GM18499 (cell line): ENCODE results near the gene HOXA5.

Source experiments
- ATAC-seq: cut with Tn5 transposase; IDR thresholded peaks from one replicate; pipeline ENCODE4 v1.9.1; 2021; ENCODE audit warnings: moderate number of reproducible peaks; ENCODE audit not compliant: insufficient read depth, unreplicated experiment

The HOXA5 gene

GRCh38 chr7:27139334-27140125 lies 4.0 kb downstream of the HOXA5 start:
- no peak for ATAC-seq

GRCh38 chr7:27138985-27139333 lies 4.5 kb downstream of the HOXA5 start:
- no peak for ATAC-seq

DNA sequence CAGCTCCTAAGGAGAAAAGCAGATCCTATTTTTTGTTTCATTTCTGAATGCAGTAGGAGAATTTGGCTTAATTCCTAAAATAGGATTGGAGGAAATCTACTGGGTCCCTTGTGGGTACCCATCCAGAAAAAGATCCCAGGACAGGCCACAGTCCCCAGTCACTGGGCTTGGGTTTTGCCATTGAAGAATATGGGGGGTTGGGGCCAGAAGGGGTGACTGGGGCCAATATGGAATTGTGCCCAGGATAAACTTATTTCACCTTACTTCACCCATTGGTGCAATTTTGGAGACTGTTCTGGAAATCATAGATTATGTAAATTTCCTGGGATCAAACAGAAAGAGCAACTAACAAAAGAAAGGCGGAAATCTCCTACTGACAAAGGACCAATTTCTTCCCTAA lies 5.0 kb downstream of the HOXA5 start:
- ATAC-seq = no peak

GRCh38 chr7:27137640-27138315 lies 5.7 kb downstream of the HOXA5 start:
- no peak for ATAC-seq

DNA sequence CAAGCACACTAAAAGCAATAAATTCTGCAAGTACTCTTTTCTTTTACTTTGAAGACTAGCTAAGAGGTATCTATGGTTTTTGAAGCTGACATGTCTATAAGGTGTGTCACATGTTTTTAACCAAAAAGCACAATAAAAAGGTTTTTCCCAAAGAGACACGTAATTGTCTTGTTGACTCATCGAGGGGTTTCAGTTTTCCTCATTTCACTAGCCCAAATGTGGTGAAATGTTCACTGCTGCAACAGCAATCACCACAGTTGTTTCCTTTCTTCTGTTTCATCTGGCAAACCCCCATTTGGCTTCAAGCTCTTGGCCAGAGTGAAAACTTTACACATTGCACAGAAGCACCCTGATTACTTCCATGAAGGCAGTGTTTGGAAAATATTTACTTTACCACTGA lies 9.1 kb downstream of the HOXA5 start:
- no peak for ATAC-seq

DNA sequence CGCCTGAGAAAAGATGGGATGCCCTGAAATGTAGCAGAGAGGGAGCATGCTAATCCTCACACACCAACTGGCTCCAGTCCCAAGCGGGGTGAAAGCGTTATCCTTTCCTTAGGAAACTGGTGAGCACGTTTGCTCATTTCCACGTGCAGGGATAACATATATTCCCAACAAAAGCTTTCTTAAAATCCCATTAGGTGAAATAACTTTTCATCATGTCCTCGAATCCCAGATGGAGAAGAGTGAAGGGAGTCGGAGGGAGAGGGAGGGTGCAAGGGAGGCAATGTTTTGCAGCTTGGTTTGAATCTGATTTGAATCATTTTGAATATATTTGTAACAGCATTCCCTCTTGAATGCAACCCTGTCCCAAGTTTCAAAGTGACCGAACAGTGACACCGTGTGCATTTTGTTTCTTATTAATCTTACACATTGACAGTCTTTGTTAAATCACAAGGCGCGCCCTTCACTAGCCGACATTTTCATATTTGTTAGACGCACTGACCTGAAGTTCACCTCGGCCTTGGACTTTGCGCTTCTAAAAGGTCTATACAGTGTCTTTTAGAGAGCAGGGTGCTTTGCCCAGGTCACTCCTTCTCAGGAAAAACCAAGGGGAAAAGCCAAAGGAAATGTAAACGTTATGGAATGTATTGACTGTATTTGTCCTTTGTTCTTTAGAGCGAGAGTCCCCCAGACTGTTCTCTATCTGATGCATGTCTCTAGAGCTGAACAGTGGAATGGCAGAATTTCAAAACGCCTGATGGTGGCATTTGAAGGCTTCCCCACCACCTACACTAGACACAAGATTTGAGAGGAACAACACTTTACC lies 9.9 kb downstream of the HOXA5 start:
- no peak for ATAC-seq

DNA sequence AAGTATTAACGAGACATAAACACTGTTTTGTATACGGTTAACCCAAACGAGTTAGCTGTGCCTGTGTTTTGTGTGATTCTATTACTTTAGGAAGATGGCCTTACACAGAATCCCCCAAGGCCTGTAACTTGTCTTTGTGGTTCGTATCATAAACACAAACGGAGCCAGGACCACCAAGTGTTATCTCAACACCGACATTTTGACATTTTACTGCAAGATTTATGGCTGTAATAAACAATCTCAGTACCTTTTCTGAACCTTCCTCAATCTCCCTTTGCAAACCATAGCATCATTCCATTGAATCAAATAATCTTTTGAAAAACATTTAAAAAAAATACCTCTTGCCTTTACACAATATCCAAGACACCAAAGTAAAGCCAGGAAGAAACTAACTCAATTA lies 10.5 kb downstream of the HOXA5 start:
- ATAC-seq = no peak

- ATAC-seq = no peak
Observed at GRCh38 chr7:27132214-27132613, 11.3 kb downstream of the HOXA5 start.

- ATAC-seq = no peak
Observed at GRCh38 chr7:27131390-27131819, 12.1 kb downstream of the HOXA5 start.

DNA sequence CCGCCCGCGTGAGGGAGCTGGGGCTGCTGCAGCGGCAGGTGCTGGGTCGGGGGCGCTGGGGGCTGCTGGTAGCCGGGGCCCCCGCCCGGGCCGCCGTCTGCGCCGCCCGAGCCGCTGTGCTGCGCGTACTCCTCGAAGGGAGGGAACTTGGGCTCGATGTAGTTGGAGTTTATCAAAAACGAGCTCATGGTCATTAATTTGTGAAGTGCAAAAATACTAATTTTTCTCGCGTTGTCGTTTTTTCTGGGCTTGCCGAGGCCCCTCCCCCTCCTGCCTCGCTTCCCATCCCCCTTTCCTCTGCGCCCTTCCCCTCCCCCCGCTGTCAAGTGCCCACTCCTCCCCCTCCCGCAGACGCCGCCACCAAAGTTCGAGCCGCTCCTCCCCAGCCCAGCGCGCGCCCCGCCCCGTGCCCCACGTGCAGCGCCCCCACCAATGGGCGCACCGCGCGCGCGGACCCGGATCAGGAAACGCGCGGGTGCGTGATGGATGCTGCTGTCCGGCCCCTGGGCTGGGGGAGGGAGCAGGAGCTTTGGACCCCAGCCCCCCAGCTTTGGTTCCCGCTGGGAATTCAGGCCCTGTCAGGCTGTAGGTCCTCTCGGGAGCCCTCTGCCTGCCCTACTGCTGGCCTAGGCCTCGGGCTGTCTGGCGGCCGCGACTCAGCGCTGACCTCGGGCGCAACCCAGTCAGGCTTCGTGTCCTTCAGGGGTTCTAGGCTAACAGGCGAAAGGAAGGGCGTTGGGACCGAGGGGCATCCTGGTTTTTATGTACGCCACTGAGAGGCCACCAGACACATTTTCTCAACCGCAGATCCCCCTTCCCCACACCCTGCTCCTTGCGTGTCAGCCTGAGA lies 12.7 kb downstream of the HOXA5 start, which contains the start of gene HOXA4:
TSS of gene HOXA4 (minus strand) at position 218 of the 850 bp plus-strand sequence. CDS start at position 194, 24 bp downstream.
- ATAC-seq = no peak

DNA sequence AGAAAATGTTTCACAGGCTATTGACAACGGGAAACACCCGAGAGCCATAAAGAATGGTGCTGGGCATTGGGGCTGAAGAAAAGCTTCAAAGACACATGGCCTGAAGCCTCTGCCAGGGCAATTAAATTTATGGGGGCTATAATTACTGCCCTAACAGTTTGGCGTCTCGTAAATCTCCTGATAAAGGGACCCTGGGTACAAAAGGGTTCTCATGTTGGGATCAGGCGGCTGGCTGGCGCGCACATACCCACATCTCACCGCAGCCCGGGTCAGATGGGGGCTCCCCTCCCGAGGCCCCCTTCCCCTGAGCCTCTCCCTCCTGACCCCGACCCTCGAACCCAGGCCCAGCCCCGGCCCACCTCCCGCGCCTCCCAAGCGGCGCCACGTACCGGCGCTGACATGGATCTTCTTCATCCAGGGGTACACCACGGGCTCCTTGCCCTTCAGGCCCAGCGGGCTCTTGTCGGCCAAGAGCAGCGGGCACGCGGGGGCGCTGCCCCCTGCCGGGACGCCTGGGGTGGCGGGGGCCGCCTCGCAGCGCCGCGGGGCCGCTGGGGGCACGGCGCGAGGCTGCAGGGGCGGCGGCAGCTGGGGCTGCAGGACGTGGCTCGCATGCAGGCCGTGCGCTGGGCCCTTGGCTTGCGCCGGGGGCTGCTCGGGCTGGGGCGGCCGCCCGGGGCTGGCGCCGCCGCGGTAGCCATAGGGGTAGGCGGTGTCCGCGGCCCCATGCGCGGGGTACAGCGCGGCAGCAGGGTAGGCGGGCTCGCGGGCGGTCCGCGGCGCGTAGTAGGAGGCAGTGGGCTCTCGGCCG lies 13.5 kb downstream of the HOXA5 start:
- no peak for ATAC-seq

DNA sequence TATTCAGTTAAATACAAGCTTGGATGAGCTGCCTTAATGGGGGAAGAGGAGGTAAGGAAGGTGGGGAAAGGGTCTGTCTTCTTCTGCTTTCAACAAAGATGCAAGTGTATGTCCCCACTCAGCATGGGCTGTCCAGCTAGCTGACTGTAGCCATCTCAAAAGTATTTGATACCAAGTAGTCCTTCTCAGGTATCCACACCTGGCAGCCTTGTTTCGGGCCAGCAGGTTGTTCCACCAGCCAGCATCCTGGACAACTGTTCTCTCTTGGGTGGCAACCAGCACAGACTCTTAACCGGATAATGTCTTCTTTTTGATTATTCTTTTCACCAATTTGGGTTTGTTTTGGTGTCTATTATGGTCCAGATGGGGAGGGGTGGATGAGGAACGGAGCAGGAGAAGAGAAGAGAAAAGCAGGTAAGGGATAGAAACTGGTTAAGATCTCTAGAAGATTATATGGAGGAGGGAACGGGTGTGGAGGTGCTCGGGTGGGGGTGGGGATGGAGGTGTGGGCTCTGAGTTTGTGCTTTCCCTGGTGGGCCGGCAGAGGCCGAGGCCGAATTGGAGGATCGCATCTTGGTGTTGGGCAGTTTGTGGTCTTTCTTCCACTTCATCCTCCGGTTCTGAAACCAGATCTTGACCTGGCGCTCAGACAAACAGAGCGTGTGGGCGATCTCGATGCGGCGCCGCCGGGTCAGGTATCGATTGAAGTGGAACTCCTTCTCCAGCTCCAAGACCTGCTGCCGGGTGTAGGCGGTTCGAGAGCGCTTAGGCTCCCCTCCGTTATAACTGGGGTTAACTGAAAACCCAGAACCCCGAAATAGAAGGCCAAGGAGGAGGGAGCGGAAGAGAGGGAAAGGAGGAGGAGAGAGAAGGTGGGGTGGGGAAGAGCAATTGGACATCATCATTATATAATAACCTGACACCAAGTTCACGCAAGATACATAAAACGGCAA lies 14.4 kb downstream of the HOXA5 start:
- no peak for ATAC-seq

GRCh38 chr7:27128034-27128433 lies 15.4 kb downstream of the HOXA5 start:
- no peak for ATAC-seq

DNA sequence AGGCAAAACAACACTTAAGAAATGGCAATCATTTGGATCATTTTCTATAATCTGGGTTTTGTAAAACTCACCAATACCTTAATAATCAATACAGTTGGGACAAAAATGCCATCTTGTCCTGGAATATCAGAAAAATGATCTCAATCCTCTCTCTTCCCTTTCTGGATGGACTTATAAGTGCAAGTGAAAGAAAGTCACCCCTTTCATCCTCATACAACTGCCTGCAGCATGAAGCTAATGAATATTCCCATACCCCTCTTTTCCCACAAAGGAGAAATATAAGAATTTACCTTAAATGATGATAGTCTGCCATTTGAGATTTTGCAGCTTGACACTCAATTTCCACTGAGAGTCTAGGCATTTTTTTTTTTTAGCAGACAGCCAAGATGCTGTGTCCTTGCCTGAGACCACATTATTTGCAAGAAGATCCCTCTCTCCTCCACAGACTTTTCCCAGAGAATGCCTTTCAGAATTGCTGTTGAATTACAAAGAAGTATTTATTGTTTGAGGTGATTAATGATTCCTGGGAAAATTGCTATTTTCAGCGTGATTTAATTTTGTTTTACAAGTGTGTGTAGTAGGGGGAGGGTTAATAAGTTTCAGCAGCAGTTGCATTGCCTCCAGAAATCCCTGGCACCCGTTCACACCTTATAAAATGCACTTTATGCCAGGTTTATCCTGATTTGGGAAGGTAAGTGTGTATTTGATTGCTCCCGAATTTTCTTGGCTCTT lies 16.7 kb downstream of the HOXA5 start:
- no peak for ATAC-seq

- no peak for ATAC-seq
Observed at GRCh38 chr7:27125986-27126394, 17.5 kb downstream of the HOXA5 start.

DNA sequence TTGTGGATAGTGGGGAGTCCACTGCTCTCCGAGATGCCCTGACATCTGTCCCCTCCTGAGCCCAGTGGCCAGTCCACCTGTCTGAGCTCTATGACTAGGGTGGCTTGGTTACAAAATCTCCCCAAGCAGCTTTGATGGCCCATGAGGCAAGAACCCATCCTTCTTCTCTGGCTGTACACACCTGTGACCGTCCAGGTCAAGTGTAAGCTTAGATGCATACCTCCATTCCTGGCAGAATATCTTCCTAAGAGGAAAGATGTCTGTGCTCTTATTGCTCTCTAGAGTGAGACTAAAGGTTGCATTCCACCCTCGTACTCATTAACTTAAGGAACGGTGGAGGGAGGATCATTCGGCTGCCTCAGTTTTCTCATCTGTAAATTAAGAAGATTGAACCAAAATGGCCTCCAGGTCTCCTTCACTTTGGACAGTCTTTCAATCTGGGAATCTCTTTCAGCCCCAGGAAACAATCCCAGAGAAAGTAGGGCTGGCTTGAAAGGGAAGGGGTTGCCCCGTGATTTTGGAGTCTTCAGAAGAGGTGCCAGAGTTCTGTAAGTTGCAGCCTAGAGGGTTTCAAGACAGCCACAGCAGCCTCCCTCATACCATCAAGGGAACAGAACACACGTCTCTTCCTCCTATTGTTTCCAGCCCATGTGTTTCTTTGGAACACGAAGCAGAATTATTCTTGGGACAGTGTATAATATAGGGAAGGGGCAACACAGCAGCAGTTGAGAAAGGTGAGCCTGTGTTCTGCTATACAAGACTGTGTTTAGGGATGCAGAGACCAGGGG lies 18.4 kb downstream of the HOXA5 start:
- no peak for ATAC-seq
